SK-N-MC (cell line): ENCODE measurements around the gene FADS1.

ENCODE experiments used
- EZH2 ChIP-seq: fragments of 200-600 bp; sonication (generic); IDR thresholded peaks from one replicate; pipeline ENCODE4 v1.6.1; 2017; ENCODE audit warnings: antibody characterized with exemption
- FOXP2 ChIP-seq: optimal IDR thresholded peaks from 2 replicates; pipeline ENCODE3; 2011; ENCODE audit warnings: mild to moderate bottlenecking, moderate library complexity; ENCODE audit not compliant: insufficient read depth; ENCODE audit errors: extremely low read length, control extremely low read depth
- POLR2AphosphoS5 ChIP-seq: IDR thresholded peaks from 2 replicates; pipeline ENCODE4 v1.6.1; 2012; ENCODE audit warnings: mild to moderate bottlenecking, low read depth, low read length, borderline replicate concordance

GRCh38 chr11:61851113-61851899 lies 34.5 kb upstream of the FADS1 start:
- TF ChIP-seq POLR2AphosphoS5 (no peak), FOXP2 (no peak), EZH2 (no peak)
